ENCODE measurements around the gene CTCF.
"Not testable (repeated sequence)": the region's sequence is repeated elsewhere in the genome, so short reads cannot be mapped to it uniquely, and the experiment has no call there.

CTCF gene

GRCh38 chr16:67533024-67533560 lies 29.2 kb upstream of the CTCF start:
- no peak for DNase-seq

GRCh38 chr16:67533987-67534386 lies 28.3 kb upstream of the CTCF start:
- not testable (repeated sequence) for DNase-seq

- no peak for DNase-seq
Measured at GRCh38 chr16:67534431-67534830, 27.9 kb upstream of the CTCF start.

DNA sequence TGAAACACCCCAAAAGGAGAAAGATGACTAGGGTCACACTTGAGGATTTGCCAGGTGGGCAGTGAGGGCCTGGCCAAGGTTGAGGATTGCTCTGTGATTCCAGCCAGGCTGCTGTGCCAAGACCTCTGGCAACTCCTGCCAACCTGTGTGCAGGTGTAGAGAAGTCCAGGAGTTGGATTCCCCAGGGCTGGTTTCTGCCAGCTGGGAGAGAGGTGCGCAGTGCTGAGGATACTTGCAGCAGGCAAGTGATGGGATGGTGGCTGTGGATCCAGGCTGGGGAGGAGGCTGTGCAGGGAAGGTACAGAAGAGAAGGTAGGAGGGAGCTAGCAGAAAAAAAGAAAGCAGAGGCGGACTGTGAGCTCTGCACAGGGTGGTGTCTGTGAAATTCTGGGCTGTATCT lies 27.1 kb upstream of the CTCF start:
- DNase-seq, result peak in 3 of 56 donors; percentile 36 to 47 (median 45)

- peak in 14 of 56 donors; percentile 17 to 55 (median 32) for DNase-seq
Measured at GRCh38 chr16:67537270-67537635, 25.1 kb upstream of the CTCF start.

DNA sequence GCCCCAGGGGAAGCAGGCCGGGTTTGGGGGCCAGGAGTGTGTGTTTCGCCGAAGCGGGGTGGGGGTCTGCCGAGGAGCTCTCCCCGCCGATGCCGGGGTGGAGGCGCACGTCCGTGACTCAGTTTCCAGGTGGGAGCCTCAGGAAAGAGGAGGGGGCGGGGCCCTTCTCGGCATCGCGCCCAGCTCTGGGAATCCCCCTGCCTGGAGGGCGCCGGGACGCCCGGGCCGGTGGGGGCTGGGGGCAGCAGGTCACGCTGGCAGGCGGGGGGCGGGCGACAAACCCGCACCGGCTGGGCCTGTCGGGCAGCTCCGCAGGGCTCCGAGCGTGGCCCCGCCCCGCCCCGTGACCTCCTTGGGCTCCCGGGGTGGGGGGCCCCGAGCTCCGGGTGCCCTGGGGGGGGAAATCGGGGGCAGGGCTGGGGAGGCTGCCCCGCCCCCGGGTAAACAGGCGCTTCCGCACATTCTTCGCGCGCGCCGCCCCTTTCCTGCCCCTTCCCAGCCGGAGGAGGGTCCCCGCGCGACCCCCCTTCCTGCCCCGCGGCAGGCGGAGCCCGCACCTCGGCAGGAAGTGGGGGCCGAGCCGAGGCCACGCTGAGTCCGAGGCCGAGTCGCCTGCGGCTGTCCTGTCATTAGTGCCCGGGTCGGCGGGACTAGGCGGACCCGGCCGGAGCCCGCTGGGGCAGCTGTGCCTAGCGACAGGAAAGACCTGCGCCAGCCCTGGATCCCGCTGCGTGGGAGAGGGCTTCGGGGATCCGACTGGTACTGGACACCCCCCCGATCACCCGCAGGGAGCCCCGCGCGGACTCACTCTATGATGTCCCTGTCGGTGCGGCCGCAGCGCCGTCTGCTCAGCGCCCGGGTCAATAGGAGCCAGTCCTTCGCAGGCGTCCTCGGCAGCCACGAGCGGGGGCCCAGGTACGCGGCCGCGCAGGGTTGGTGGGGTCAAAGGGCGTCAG lies 24.4 kb upstream of the CTCF start:
- DNase-seq, result peak in 9 of 56 donors; percentile 23 to 84 (median 48)

- DNase-seq, result no peak
Measured at GRCh38 chr16:67538666-67539101, 23.6 kb upstream of the CTCF start.

DNA sequence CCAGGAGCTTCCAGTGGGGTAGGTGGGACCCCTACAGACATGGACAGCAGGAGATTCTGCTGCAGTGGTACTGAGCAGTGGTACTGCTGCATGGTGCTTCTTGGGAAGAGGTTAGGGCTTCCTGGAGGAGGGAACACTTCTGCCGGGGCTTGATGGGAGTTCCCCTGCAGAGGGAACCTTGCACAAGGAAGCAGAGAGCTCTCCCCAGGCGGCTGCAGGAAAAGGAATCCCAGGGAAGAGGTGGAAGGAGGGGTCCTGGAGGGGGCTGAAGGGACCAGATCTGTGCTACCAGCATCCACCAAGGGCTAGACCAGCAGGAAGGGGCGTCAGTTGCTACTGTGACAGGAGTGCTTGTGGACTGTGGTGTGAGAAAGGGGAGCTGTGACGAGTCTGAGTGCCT lies 23.1 kb upstream of the CTCF start:
- no peak for DNase-seq

- DNase-seq, result no peak
Measured at GRCh38 chr16:67539691-67540635, 22.4 kb upstream of the CTCF start.

DNA sequence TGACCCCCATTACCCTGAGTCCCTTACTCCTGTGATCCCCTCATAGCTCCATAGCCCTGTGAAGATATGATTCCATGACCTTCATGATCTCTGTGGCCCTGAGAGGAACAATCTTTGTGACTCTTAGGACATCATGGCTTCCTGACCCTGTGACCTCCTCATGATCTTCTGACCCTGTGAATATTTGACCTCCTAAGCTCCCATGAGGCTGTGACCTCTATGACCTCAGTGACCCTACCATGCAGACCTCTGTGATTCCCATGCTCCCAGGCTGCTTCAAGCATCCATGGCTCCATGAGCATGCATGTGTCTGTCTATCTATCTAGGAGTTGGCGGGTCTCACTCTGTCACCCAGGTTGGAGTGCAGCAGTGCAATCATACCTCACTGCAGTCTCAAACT lies 21.6 kb upstream of the CTCF start:
- no peak for DNase-seq

GRCh38 chr16:67541391-67542263 lies 20.7 kb upstream of the CTCF start:
- no peak for DNase-seq

DNA sequence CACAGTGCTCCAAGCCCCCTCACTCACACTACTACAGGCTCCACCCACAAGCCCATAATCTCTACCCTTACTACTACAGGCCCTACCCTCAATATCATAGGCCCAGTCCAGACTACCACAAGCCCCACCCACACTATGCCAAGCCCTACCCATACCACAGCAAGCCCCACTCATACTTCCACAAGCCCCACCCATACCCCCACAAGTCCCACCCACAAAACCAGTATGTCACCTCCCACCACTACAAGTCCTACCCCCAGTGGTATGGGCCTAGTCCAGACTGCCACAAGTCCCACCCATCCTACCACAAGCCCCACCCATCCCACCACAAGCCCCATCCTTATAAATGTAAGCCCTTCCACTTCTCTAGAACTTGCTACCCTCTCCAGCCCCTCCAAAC lies 19.9 kb upstream of the CTCF start:
- peak in 1 of 56 donors; percentile 41 for DNase-seq

GRCh38 chr16:67543036-67543435 lies 19.3 kb upstream of the CTCF start:
- no peak for DNase-seq

DNA sequence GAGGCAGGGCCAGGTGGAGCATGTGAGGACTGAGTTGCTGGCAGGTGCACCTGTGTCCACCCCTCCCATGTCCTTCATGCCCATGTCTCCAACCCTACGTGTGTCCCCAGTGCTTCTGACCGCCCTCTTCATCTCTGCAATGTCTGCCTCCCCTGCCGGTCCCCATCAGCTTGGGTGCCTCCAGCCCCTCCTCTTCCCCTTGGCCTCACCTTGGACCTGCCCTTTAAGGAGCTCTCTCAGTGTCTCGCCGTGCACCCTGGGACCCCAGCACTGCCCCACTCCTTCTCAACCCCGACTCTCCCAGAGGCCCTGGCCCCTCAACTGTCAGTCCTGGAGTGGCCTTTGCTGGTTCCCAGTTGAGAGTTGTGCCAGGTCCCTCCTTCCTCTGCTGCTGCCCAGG lies 18.7 kb upstream of the CTCF start:
- no peak for DNase-seq

DNA sequence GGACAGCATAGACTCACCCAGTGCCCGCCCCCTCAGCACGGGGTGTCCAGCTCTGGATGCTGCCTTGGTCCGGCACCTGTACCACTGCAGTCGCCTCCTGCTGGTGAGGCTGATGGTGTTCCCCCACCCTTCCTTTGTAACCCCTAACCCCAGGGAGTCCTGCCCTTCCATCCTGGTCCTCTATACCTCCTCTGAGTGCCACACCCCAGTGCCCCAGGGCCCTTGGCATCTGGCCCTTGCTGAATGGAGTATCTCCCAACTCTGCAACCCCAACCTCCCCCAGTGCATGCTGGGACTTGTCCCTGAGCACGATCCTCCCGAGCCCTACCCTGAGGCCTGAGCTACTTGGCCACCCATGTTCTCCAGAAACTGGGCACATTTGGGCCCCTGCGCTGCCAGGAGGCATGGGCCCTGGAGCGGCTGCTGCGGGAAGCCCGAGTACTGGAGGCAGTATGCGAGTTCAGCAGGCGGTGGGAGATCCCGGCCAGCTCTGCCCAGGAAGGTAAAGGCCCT lies 17.9 kb upstream of the CTCF start:
- no peak for DNase-seq

DNA sequence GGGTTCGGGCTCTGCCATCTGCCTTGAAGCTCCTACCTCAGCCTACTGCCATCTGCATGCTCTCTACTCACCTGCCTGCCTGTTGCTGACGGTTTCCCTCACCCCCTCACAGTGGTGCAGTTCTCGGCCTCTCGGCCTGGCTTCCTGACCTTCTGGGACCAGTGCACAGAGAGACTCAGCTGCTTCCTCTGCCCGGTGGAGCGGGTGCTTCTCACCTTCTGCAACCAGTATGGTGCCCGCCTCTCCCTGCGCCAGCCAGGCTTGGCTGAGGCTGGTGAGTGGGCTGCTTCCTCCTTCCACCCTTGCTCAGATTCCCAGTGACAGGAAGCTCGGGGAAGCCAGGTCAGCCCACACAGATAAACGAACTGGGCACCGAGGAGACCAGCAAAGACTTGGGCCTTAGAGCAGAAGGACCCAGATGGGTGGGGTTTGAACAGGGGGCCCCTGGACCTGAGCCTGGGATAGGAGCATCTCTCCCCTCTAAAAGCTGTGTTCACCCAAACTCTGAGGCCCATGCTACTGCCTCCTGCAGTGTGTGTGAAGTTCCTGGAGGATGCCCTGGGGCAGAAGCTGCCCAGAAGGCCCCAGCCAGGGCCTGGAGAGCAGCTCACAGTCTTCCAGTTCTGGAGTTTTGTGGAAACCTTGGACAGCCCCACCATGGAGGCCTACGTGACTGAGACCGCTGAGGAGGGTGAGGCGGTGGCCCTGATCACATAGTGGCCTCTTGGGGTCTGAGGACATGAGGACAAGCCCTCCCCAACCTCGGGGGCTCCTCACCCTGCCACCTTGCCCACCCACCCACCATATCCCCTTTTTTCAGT lies 17.3 kb upstream of the CTCF start:
- no peak for DNase-seq

DNA sequence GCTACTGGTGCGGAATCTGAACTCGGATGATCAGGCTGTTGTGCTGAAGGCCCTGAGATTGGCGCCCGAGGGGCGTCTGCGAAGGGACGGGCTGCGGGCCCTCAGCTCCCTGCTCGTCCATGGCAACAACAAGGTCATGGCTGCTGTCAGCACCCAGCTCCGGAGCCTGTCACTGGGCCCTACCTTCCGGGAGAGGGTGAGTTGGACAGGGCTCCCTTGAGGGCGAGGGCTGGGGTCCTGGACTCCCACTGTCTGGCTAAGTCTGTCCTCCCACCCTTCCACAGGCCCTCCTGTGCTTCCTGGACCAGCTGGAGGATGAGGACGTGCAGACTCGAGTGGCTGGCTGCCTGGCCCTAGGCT lies 16.7 kb upstream of the CTCF start:
- no peak for DNase-seq

- DNase-seq, result no peak
Measured at GRCh38 chr16:67546091-67546501, 16.2 kb upstream of the CTCF start.

DNA sequence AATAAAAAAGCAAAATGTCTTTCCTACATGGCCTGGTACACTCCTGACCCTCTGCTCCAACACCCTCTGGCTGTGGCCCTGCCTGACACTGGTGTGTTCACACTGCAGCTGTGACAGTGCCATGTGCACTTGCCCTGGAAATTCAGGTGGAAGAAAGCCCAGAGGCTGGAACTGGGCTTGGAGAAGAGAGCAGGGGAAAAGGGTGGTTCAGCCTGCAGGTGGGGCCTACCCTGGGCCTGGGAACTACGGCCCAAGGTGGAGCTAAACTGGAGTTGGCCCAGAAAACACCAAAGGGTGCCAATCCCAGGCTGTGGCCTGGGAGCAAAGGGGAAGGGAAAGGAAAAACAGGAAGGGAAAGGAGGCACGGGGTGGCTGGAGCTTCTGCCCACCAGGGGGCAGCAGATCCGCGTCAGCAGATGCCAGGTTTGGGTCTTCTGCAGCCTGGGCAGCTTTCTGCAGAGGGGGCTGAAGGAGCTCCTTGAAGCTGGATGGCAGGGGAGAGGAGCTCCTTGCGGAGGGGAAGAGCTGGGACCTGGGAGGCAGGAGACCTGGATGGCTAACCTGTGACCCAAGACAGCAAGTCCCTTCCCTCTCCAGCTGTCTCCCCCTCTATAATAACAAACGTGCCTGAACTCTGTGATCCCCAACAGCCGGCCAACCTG lies 15.4 kb upstream of the CTCF start:
- peak in 35 of 56 donors; percentile 22 to 78 (median 44) for DNase-seq

Measured in amygdala (tissue), 56 donors.